GM19455 (cell line): ENCODE results near the gene ONECUT3.

ENCODE experiments used
- ATAC-seq: cut with Tn5 transposase; IDR thresholded peaks from one replicate; pipeline ENCODE4 v1.9.1; 2021; ENCODE audit not compliant: unreplicated experiment

ONECUT3 gene

GRCh38 chr19:1813192-1814182 is 60.2 kb downstream of the ONECUT3 start:
- ATAC-seq = no peak

GRCh38 chr19:1814391-1814790 is 61.1 kb downstream of the ONECUT3 start:
- no peak for ATAC-seq

GRCh38 chr19:1814833-1815604 is 61.7 kb downstream of the ONECUT3 start:
- ATAC-seq = no peak

- ATAC-seq = no peak
These were observed 62.6 kb downstream of the ONECUT3 start for GRCh38 chr19:1815605-1816529.

GRCh38 chr19:1816530-1817298 is 63.4 kb downstream of the ONECUT3 start:
- ATAC-seq = no peak

- no peak for ATAC-seq
These were observed 64.4 kb downstream of the ONECUT3 start for GRCh38 chr19:1817553-1818179.

- no peak for ATAC-seq
These were observed 65.4 kb downstream of the ONECUT3 start for GRCh38 chr19:1818549-1819195.

GRCh38 chr19:1819341-1820255 is 66.3 kb downstream of the ONECUT3 start:
- ATAC-seq = no peak

GRCh38 chr19:1822210-1822609 is 68.9 kb downstream of the ONECUT3 start:
- ATAC-seq = no peak

- no peak for ATAC-seq
These were observed 69.7 kb downstream of the ONECUT3 start for GRCh38 chr19:1823020-1823419.

- ATAC-seq = no peak
These were observed 70.4 kb downstream of the ONECUT3 start for GRCh38 chr19:1823539-1824251.

GRCh38 chr19:1824252-1824622 is 70.9 kb downstream of the ONECUT3 start:
- ATAC-seq = no peak

- ATAC-seq = no peak
These were observed 72.7 kb downstream of the ONECUT3 start for GRCh38 chr19:1825909-1826556.

- ATAC-seq = no peak
These were observed 73.5 kb downstream of the ONECUT3 start for GRCh38 chr19:1826557-1827521.

- no peak for ATAC-seq
These were observed 74.4 kb downstream of the ONECUT3 start for GRCh38 chr19:1827566-1828278.
